Left lung (tissue), 10 donors: ENCODE data around the gene SESN2. TPM values are rescaled to one million over a fixed set of nuclear protein-coding genes. Genes with fewer than 3 reads are reported as not detected.
A peak's percentile ranks its signal among the peaks of the same experiment; 100 is the strongest.
"Not testable (repeated sequence)": the region's sequence is repeated elsewhere in the genome, so short reads cannot be mapped to it uniquely, and the experiment has no call there.

Source experiments
- ATAC-seq: fragments of 200-7000 bp; cut with Tn5 transposase; one replicate; pipeline ENCODE4 v1.9.1; 2020; ENCODE audit warnings: moderate library complexity
- DNase-seq, 4 donors: peaks; one replicate each; pipeline ENCODE4 v3.0.0-alpha.2; 2013 to 2020
- H3K27ac ChIP-seq, 2 donors: fragments of 200-600 bp; sonication (generic) in 1 of 2; one replicate each; pipeline versions ENCODE4 v1.5.0 to v1.8.0; 2020 to 2021
- H3K27me3 ChIP-seq, 2 donors: fragments of 200-600 bp; sonication (generic) in 1 of 2; one replicate each; pipeline versions ENCODE4 v1.5.0 to v1.8.0; 2020 to 2021
- H3K36me3 ChIP-seq, 2 donors: fragments of 200-600 bp; sonication (generic) in 1 of 2; one replicate each; pipeline versions ENCODE4 v1.5.0 to v1.8.0; 2020 to 2021
- H3K4me1 ChIP-seq, 2 donors: fragments of 200-600 bp; one replicate each; pipeline ENCODE4 v1.8.0; 2021
- H3K4me3 ChIP-seq, 2 donors: fragments of 200-600 bp; sonication (generic) in 1 of 2; one replicate each; pipeline versions ENCODE4 v1.5.0 to v1.8.0; 2020 to 2021; ENCODE audit warnings: mild to moderate bottlenecking in 1 of 2
- H3K9me3 ChIP-seq, 2 donors: fragments of 200-600 bp; sonication (generic) in 1 of 2; one replicate each; pipeline versions ENCODE4 v1.5.0 to v1.8.0; 2020 to 2021
- CTCF ChIP-seq, 2 donors: fragments of 200-600 bp; sonication (generic) in 1 of 2; IDR thresholded peaks; one replicate each; pipeline versions ENCODE4 v1.5.0 to v1.8.0; 2021; ENCODE audit warnings: antibody characterized with exemption in 2 of 2
- intact Hi-C, 2 donors: fragments of 100-400 bp; cut with DNase I; formaldehyde crosslinking; loops; one replicate each; pipeline versions ENCODE4 v1.11.2 to v1.14.2; 2022
- polyA plus RNA-seq, 6 donors: library from polyadenylated mRNA; unstranded; fragments of 120-200 nt; gene quantifications; one replicate each; pipeline ENCODE4 v1.2.1, GENCODE V29; 2013; ENCODE audit not compliant: insufficient read length in 6 of 6
- total RNA-seq, 2 donors: library from RNA; stranded (reverse); fragmentation: NEBNext Ultra II Directional; extraction: Animal tissue kit (Norgen Biotek cat#: 25700); gene quantifications; one replicate each; pipeline ENCODE4 v1.2.1, GENCODE V29; 2021
- donor health status: DM: no; HTN: yes; CAD: no.
- donor health status: DM: no; HTN: no; CAD: no.

The SESN2 gene
- total and polyA plus RNA-seq, 8 donors: 4.6 to 17.6 (median 6.5) TPM

- intact Hi-C loops: loop anchor here in 1 of 2 donors (10.0 kb wide), 1 partner anchor 59 kb away; no protein-coding TSS in a partner anchor
- Histone ChIP-seq H3K36me3 (no peaks in the 10 kb centered on the region), H3K27me3 (peaks cover 0 to 6% of the 10 kb centered on the region in 2 donors), H3K4me1 (peaks cover 5 to 24% of the 10 kb centered on the region in 2 donors), H3K9me3 (no peaks in the 10 kb centered on the region), H3K27ac (no peak overlapping the region), H3K4me3 (no peak overlapping the region)
- no peak for TF ChIP-seq CTCF (IDR thresholded peaks at IDR 0.05)
- DNase-seq: no peak
- no peak for ATAC-seq
Observed at GRCh38 chr1:28323720-28324119, 64.4 kb downstream of the SESN2 start.

GRCh38 chr1:28326515-28326914 is 67.2 kb downstream of the SESN2 start:
- H3K4me1 ChIP-seq: peaks cover 9 to 37% of the 10 kb centered on the region in 2 donors
- ATAC-seq (no peak), DNase-seq (no peak)
- H3K27ac ChIP-seq: peak overlapping the region in 1 of 2 donors; percentile 50
- no peak for TF ChIP-seq CTCF (IDR thresholded peaks at IDR 0.05)
- H3K9me3 ChIP-seq: no peaks in the 10 kb centered on the region
- peaks cover 0 to 7% of the 10 kb centered on the region in 2 donors for H3K36me3 ChIP-seq
- H3K27me3 ChIP-seq: peaks cover 0 to 2% of the 10 kb centered on the region in 2 donors
- no peak overlapping the region for H3K4me3 ChIP-seq
- intact Hi-C loops: loop anchor here in 1 of 2 donors (10.0 kb wide), 1 partner anchor 62 kb away; no protein-coding TSS in a partner anchor

GRCh38 chr1:28326984-28327383 is 67.7 kb downstream of the SESN2 start:
- Histone ChIP-seq H3K4me3 (no peak overlapping the region), H3K4me1 (peaks cover 9 to 37% of the 10 kb centered on the region in 2 donors), H3K27me3 (no peaks in the 10 kb centered on the region), H3K9me3 (no peaks in the 10 kb centered on the region), H3K27ac (peak overlapping the region in 1 of 2 donors; percentile 50), H3K36me3 (peaks cover 0 to 12% of the 10 kb centered on the region in 2 donors)
- no peak for TF ChIP-seq CTCF (IDR thresholded peaks at IDR 0.05)
- intact Hi-C loops: loop anchor here in 1 of 2 donors (10.0 kb wide), 1 partner anchor 62 kb away; no protein-coding TSS in a partner anchor
- ATAC-seq (no peak), DNase-seq (no peak)

GRCh38 chr1:28327431-28327830 is 68.1 kb downstream of the SESN2 start:
- H3K36me3 ChIP-seq: peaks cover 0 to 16% of the 10 kb centered on the region in 2 donors
- H3K4me1 ChIP-seq: peaks cover 9 to 37% of the 10 kb centered on the region in 2 donors
- intact Hi-C loops: loop anchor here in 1 of 2 donors (10.0 kb wide), 1 partner anchor 63 kb away; no protein-coding TSS in a partner anchor
- H3K4me3 ChIP-seq, ATAC-seq, H3K27me3 ChIP-seq, DNase-seq, H3K9me3 ChIP-seq: not testable (repeated sequence)
- H3K27ac ChIP-seq: peak overlapping the region in 1 of 2 donors; percentile 50

- H3K36me3 ChIP-seq: peaks cover 0 to 22% of the 10 kb centered on the region in 2 donors
- peak in 1 of 4 donors; percentile 70 for DNase-seq
- H3K27ac ChIP-seq: peak overlapping the region; percentile 86 to 95
- no peak for TF ChIP-seq CTCF (IDR thresholded peaks at IDR 0.05)
- H3K4me3 ChIP-seq: peak overlapping the region; percentile 56 to 59
- no peak for ATAC-seq
- intact Hi-C loops: loop anchor here in 1 of 2 donors (10.0 kb wide), 1 partner anchor 63 kb away; no protein-coding TSS in a partner anchor
- peaks cover 9 to 37% of the 10 kb centered on the region in 2 donors for H3K4me1 ChIP-seq
- no peaks in the 10 kb centered on the region for H3K9me3 ChIP-seq
- no peaks in the 10 kb centered on the region for H3K27me3 ChIP-seq
Observed at GRCh38 chr1:28328228-28328648, 68.9 kb downstream of the SESN2 start.
